HG02870 (cell line): ENCODE data around the gene EFHD1.
"Not testable (repeated sequence)": the region's sequence is repeated elsewhere in the genome, so short reads cannot be mapped to it uniquely, and the experiment has no call there.

Experiments
- ATAC-seq: cut with Tn5 transposase; IDR thresholded peaks from one replicate; pipeline ENCODE4 v1.9.1; 2021; ENCODE audit warnings: mild to moderate bottlenecking, moderate library complexity; ENCODE audit not compliant: unreplicated experiment

EFHD1 gene

DNA sequence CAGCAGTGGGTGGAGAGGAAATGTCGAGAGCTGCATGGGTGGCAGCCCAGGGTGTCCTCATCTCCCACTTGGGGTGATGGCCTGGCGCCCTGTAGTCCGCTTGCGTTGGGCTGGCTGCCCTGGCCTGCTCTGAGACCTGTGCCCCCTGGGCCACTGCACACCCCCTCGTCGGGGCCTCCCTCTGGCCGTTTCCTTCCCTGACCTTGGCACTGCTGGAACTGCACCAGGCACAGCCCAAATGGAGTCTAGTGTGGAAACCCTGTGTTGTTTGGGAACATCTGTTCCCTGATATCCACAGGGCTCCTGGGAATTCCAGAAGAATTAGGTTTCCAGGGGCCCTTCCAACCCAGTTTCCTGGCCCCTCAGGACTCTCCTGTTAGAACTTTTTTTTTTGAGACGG lies 13.9 kb downstream of the EFHD1 start:
- no peak for ATAC-seq

GRCh38 chr2:232649033-232649432 lies 15.6 kb downstream of the EFHD1 start:
- ATAC-seq, result no peak

DNA sequence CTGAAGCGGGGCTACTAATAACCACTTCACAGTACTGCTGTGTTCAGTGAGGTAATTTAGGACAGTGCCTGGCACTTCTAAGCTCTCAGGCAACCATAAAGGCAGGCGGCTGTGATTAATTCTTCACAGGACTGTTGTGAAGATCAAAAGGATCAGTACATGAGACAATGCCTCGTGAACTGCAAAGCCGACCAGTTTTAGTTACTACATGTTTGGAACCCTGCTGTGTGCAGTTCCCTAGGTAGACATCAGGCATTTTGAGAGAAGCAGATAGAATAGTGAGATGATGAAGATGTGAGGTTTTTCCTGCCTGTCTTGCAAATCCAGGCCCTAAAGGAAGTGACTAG lies 19.1 kb downstream of the EFHD1 start:
- ATAC-seq, result no peak

GRCh38 chr2:232653441-232653840 lies 20.0 kb downstream of the EFHD1 start:
- ATAC-seq, result no peak

DNA sequence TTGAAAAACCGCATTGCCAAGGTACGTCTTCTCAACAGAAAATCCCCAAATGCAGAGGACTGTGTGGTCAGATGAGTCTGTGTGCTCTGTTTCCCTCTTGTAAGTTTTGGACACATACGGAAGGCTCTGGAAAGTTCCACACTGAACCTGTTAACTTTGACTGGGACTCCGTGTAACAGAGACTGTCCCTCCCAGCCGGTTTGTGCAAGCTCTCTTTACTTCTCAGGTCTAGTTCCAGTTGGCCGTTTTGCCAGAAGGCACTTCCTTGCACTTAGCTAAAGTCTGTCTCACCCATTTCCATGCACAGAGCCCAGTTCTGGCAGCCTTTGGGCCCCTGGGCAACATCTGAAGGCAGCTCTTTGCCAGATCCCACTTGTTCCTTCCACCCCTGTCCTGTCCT lies 22.0 kb downstream of the EFHD1 start:
- no peak for ATAC-seq

DNA sequence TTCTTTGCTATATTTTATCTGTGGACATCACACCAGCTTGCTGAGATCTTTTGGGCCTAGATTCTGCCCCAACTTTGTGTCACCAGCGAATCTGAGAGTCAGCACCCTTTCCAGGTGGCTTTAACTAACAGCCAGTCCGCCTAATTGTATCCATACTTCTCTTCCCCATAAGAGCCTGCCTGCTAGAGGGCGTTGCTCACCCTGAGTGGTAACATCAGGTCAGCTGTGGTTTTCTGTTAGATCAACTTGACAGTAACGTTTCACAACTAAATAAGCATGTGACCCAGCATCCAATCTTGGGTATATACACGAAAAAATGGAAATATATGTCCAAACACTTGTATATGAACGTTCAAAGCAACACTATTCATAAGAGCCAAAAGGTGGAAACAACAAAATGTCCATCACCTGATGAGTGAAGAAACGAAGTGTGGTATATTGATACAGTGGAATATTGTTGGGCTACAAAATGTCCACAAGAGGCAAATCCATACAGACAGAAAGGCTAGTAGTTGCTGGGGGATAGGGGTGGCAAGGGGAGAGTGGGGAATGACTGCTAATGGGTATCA lies 24.9 kb downstream of the EFHD1 start:
- ATAC-seq, result no peak

DNA sequence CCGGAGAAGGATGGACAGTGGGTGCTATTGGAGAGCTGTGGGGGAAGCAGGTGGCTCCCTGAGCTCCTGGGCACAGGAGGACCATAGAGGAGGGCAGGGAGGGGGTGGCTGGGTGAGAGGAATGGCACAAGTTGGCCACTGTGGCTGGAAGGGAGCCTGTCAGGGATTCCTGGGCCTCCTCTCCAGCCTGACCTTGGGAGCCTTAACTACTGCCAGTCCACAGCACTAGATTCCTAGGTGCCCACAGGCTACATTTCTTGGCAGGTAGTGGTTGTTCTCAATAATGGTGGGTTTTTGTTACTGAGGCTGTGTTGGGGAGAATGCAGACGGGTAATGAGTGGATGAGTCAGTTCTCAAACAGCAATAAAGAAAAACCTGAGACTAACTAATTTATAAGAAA lies 26.0 kb downstream of the EFHD1 start:
- ATAC-seq, result no peak

- ATAC-seq, result no peak
Observed at GRCh38 chr2:232662486-232663260, 29.3 kb downstream of the EFHD1 start.

GRCh38 chr2:232666051-232666805 lies 32.8 kb downstream of the EFHD1 start:
- no peak for ATAC-seq

DNA sequence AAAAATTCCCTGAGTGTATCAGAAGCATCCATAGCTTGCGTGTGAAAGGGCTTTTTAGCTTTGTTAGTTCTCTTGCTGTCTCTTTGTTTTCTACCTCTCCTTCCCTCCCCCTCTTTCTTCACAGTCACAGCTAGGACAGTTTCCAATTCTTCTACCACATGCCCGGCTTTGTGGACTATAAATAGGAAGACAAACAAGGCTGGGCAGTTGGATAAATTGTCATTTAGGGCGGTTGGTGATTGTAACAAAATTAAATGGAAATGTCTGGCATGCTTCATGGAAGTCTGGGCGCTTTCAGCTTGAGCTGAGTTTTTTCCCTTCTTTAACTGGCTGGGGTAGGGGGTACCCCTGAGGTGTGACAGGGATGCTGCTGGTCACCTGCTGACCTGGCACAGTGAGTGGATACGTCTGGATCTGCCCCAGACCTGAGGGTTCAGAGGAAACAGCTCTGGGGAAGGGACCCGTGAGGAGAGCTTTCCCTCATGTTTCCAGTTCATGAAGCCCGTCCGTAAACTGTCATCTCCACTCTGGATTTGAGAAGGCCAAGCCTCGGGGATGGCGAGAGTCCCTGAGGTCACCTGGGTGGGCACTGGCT lies 34.7 kb downstream of the EFHD1 start:
- no peak for ATAC-seq

DNA sequence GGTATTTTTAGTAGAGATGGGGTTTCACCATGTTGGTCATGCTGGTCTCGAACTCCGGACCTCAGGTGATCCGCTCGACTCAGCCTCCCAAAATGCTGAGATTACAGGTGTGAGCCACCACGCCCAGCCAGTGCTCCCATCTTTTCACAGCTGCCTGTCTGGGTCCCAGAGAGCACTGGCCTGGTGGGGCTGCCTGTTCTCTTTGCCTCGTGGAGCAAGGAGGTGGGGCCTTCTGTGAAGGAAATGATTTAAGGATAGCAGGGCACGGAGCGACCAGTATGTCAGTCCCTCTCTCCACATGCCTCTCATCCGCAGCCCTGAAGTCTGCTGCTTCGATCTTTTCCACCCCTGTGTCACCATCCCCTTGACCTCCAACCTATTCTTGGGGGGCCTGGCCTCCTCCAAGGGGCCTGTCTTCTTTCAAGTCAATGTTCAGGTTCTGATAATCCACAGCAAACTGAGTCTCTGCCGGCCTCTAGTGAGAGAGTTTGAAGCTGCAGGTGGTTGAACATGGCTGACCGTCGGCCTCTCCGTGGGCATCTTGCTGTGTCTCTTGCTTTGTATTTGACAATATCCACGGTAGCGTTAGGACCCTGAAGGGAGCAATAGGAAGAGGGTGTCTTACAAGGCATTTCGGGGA lies 35.5 kb downstream of the EFHD1 start:
- ATAC-seq, result no peak

GRCh38 chr2:232672588-232672987 lies 39.2 kb downstream of the EFHD1 start:
- ATAC-seq, result no peak

DNA sequence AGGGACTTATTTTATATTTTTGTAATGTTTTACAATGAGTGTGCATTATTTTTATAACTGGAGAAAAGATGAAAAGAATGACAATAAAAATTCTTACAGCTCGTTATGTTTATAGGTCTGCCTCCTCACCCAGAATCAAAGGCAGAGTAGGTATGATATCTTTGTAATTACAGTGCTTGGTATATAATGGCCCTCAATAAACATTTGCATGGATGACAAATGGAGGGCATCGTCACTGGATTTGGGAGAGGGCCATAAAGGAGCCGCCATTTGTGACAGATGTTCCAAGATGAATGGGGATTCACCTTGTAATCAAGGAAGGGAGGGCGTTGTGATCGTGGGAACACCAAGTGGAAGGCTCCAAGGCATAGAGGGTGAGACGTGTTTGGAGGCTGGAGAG lies 41.1 kb downstream of the EFHD1 start:
- no peak for ATAC-seq

- ATAC-seq, result no peak
Observed at GRCh38 chr2:232675381-232675780, 42.0 kb downstream of the EFHD1 start.

GRCh38 chr2:232680006-232680405 lies 46.6 kb downstream of the EFHD1 start:
- no peak for ATAC-seq

DNA sequence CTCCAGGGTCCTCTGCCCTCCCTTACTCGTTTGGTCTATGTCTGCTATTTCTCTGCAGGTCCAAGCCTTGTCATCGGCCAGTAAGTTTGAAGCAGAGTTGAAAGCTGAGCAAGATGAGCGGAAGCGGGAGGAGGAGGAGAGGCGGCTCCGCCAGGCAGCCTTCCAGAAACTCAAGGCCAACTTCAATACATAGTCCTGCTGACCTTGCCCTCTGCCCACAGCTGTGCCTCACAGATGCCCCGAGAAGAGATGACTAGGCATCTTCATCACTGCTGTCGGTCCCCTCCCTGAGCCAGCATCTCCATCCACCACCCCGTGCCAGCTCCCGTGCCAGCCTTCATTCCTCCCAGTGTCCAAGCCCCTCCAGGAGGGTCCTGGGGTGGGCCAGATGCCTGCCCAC lies 48.1 kb downstream of the EFHD1 start:
- ATAC-seq, result no peak

GRCh38 chr2:232683368-232683767 lies 50.0 kb downstream of the EFHD1 start:
- no peak for ATAC-seq

GRCh38 chr2:232685391-232685790 lies 52.0 kb downstream of the EFHD1 start:
- ATAC-seq, result not testable (repeated sequence)

GRCh38 chr2:232687382-232688160 lies 54.2 kb downstream of the EFHD1 start:
- no peak for ATAC-seq

DNA sequence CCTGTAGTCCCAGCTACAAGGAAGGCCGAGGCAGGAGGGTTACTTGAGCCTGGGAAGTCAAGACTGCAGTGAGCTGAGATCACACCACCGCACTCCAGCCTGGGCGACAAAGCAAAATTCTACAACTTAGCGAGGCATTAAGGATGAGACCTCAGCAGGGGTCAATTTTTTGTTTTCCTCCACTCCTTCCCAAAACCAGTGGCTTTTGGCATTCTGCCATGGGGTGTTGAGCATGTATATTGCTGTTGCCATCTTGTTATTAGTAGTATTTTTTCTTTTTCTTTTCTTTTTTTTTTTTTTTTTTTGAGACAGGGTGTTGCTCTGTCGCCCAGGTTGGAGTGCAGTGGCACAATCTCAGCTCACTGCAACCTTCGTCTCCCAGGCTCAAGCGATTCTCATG lies 54.8 kb downstream of the EFHD1 start:
- ATAC-seq, result no peak
